Psoas muscle (tissue), 8 donors: ENCODE results near the gene CHST3. TPM values are rescaled to one million over a fixed set of nuclear protein-coding genes. Genes with fewer than 3 reads are reported as not detected.

Experiments used
- ATAC-seq, 4 donors: fragments of 200-7000 bp; cut with Tn5 transposase; one replicate each; pipeline ENCODE4 v1.9.1; 2020; ENCODE audit warnings: moderate library complexity in 3 of 4, mild to moderate bottlenecking in 2 of 4
- DNase-seq, 2 donors: peaks; one replicate each; pipeline ENCODE4 v3.0.0-alpha.2; 2020
- H3K27ac ChIP-seq: fragments of 200-600 bp; one replicate; pipeline ENCODE4 v1.8.0; 2022
- H3K27me3 ChIP-seq, 3 donors: fragments of 200-600 bp in 1 of 3; one replicate each; pipeline versions ENCODE4 v1.6.1 to v1.8.0; 2013 to 2022; ENCODE audit warnings: low read length in 2 of 3, mild to moderate bottlenecking in 2 of 3, moderate library complexity in 1 of 3; ENCODE audit not compliant: insufficient read depth in 3 of 3
- H3K36me3 ChIP-seq, 2 donors: fragments of 200-600 bp in 1 of 2; one replicate each; pipeline versions ENCODE4 v1.6.1 to v1.8.0; 2013 to 2022; ENCODE audit warnings: low read depth in 1 of 2, mild to moderate bottlenecking in 1 of 2, moderate library complexity in 1 of 2; ENCODE audit not compliant: insufficient read depth in 1 of 2
- H3K4me1 ChIP-seq: fragments of 200-600 bp; one replicate; pipeline ENCODE4 v1.8.0; 2022
- H3K4me3 ChIP-seq: fragments of 200-600 bp; one replicate; pipeline ENCODE4 v1.8.0; 2022; ENCODE audit warnings: mild to moderate bottlenecking
- H3K9me3 ChIP-seq: fragments of 200-600 bp; one replicate; pipeline ENCODE4 v1.8.0; 2022
- WGBS, 3 donors: extraction: QIAGEN DNeasy Blood & Tissue Kit; methylation state at CpG; one replicate each; pipeline versions ENCODE4 v1.1.6 to v1.1.7; 2013; 5-methylcytosine and 5-hydroxymethylcytosine counted together
- intact Hi-C, 2 donors: fragments of 100-400 bp; cut with DNase I; formaldehyde crosslinking; loops; one replicate each; pipeline versions ENCODE4 v1.11.0 to v1.14.2; 2022
- polyA plus RNA-seq, 3 donors: library from polyadenylated mRNA; stranded (reverse); fragments of 200-250 nt; gene quantifications; one replicate each; pipeline ENCODE4 v1.2.3, GENCODE V29; 2013
- total RNA-seq, 4 donors: library from RNA; stranded (reverse); fragmentation: NEBNext Ultra II Directional in 2 of 4; extraction: Animal tissue kit (Norgen Biotek cat#: 25700) in 2 of 4; gene quantifications; one replicate each; pipeline versions ENCODE4 v1.2.1 to v1.2.4, GENCODE V29; 2021 to 2023
- TF ChIP-seq, protein P1 (sequence below): fragments of 200-600 bp; IDR thresholded peaks from one replicate; pipeline ENCODE4 v1.8.0; 2022; ENCODE audit warnings: antibody characterized with exemption
- donor health status: healthy with polysubstance abuse.
- donor health status: DM: no; HTN: no; CAD: no; lungs with moderate emphysema.
- donor health status: Bipolar disorder and iron deficiency.
- donor health status: healthy.
- donor health status: DM: yes; HTN: yes; CAD: no.
- donor health status: DM: no; HTN: no; CAD: no.
- donor health status: DM: no; HTN: no; CAD: no.
- donor health status: DM: yes; HTN: yes; CAD: no.

CHST3 gene
- total and polyA plus RNA-seq, 7 donors = 3.3 to 44.0 (median 12.1) TPM

DNA sequence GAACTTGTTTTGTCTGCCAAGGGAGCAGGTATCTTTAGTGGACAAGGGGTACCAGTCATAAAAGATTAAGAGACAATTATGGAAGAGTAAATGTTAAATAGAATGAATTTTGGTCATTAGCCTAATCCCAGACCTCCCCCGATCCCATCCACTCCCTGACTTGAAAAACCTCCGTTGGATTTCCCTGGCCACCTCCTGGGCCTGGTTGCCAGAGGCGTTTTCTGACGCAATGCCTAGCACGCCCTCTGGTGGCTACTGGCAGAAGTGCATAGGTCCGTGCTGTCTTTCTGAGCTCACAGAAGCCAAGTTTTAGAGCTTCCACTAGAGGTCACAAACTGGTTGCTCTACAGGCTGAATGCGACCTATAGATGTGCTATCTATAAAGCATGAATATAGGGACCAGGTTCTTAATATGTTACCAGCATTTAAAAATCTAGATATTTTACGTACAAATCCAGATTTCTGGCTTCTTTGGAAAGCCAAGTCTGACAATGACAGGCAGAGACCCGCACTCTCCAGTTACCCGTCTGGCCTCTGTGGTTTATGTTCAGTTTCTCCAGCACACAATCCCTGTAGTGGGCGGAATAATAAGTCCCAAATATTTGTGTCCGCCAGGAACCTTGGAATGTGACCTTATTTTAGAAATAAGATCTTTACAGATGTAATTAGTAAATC lies 84.4 kb downstream of the CHST3 start:
- Histone ChIP-seq H3K4me1 (no peaks in the 10 kb centered on the region), H3K4me3 (no peak overlapping the region), H3K36me3 (no peaks in the 10 kb centered on the region), H3K27me3 (no peaks in the 10 kb centered on the region), H3K27ac (no peak overlapping the region), H3K9me3 (no peaks in the 10 kb centered on the region)
- TF ChIP-seq, protein P1, sequence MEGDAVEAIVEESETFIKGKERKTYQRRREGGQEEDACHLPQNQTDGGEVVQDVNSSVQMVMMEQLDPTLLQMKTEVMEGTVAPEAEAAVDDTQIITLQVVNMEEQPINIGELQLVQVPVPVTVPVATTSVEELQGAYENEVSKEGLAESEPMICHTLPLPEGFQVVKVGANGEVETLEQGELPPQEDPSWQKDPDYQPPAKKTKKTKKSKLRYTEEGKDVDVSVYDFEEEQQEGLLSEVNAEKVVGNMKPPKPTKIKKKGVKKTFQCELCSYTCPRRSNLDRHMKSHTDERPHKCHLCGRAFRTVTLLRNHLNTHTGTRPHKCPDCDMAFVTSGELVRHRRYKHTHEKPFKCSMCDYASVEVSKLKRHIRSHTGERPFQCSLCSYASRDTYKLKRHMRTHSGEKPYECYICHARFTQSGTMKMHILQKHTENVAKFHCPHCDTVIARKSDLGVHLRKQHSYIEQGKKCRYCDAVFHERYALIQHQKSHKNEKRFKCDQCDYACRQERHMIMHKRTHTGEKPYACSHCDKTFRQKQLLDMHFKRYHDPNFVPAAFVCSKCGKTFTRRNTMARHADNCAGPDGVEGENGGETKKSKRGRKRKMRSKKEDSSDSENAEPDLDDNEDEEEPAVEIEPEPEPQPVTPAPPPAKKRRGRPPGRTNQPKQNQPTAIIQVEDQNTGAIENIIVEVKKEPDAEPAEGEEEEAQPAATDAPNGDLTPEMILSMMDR = peak; percentile 100
- WGBS, 3 donors = 28 to 30% (median 30%) methylated on average over 12 of the region's 12 CpGs
- DNase-seq (peak; percentile 90 to 95), ATAC-seq (peak; percentile 90 to 95 (median 93))
- intact Hi-C loops = loop anchor here (1.0 to 5.0 kb wide), 5 partner anchors 76 to 288 kb away; no protein-coding TSS in a partner anchor

DNA sequence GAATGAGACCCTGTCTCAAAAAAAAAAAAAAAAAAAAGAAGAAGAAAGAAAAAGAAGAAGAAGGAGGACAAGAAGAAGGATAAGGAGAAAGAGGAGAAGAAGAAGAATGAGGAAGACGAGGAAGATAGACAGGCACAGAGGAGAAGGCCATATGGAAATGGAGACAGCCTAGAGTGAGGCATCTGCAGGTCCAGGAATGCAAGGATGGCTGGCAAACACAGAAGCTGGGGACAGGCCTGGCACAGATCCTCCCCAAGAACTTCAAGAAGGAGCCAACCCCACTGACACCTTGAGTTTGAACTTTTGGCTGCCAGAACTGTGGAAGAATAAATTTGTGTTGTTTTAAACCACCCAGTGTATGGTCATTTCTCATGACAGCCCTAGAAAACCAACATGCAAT lies 85.3 kb downstream of the CHST3 start:
- Histone ChIP-seq H3K4me3 (no peak overlapping the region), H3K9me3 (no peaks in the 10 kb centered on the region), H3K27ac (no peak overlapping the region), H3K36me3 (no peaks in the 10 kb centered on the region), H3K27me3 (no peaks in the 10 kb centered on the region), H3K4me1 (no peaks in the 10 kb centered on the region)
- ATAC-seq (no peak), DNase-seq (peak in 1 of 2 donors; percentile 4)
- WGBS, 3 donors = 75 to 84% (median 81%) methylated on average over 1 of the region's 1 CpG
- intact Hi-C loops = loop anchor here (2.0 to 5.0 kb wide), 4 partner anchors 77 to 287 kb away; no protein-coding TSS in a partner anchor
- TF ChIP-seq, protein P1 = no peak

DNA sequence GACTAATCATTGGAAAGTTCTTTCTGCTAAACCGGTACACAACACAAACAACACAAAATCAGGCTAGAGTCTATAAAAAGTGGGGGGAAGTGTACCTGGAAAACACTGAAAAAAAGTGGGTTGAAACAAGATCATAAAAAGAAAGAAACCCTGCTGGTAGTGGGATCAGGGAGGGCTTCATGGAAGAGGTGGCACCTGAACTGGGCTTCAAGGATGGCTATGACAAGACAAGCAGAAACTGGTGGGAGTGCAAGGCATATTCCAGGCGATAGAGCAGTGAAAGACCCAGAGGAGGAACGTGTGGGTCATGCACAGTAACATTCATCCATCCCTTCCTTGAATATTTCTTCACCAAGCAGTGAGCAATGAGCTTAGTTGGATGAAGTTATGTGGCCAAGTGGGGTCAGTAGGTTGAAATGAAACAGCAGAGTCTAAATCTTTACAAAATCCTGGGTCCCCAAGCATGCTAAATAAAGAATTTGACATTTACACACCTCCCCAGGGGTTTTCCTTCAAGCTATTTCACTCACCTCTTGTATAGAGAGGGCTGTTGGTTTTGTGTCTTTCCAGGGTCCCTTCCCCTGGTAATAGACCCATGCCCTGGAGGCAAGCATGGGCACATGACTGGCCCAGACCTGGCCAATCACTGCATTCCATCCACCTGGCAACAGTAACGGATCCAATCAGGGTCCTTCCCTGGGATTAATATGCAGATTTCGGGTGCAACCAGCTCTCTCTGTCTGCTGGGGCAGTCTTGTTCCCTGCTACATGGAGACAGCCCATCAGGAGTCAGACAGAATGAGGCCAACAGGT lies 86.0 kb downstream of the CHST3 start:
- Histone ChIP-seq H3K4me1 (no peaks in the 10 kb centered on the region), H3K9me3 (no peaks in the 10 kb centered on the region), H3K36me3 (no peaks in the 10 kb centered on the region), H3K27ac (no peak overlapping the region), H3K27me3 (no peaks in the 10 kb centered on the region), H3K4me3 (no peak overlapping the region)
- TF ChIP-seq, protein P1 = no peak
- no peak for ATAC-seq
- DNase-seq = peak in 1 of 2 donors; percentile 17
- intact Hi-C loops = loop anchor here (2.0 to 5.0 kb wide), 4 partner anchors 78 to 287 kb away; no protein-coding TSS in a partner anchor
- WGBS, 3 donors = 90 to 93% (median 91%) methylated on average over 5 of the region's 5 CpGs

DNA sequence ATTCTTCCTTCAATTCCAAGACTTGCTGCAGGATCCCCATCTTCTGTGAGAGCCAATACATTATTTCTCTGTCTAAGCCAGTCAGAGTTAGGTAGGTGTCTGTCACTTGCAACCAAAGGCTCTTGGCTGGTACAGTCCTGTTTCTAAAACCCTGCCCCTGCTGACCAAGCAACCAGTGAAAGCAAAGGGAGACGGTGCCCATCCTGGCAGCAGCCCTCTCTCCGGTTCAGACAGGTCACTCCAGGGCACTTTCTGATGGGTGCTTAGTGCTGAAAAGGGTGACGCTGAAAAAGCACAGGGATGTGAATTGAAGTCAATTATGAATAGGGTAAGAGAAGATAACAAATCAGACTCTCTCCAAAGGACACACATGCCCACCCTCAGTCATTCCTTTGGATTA lies 86.7 kb downstream of the CHST3 start:
- 21 to 51% (median 28%) methylated on average over 3 of the region's 3 CpGs for WGBS, 3 donors
- DNase-seq (peak in 1 of 2 donors; percentile 28), ATAC-seq (no peak)
- H3K9me3 ChIP-seq = no peaks in the 10 kb centered on the region
- intact Hi-C loops = no loop called here
- TF ChIP-seq, protein P1 = no peak
- no peaks in the 10 kb centered on the region for H3K36me3 ChIP-seq
- H3K4me1 ChIP-seq = no peaks in the 10 kb centered on the region
- no peak overlapping the region for H3K27ac ChIP-seq
- H3K4me3 ChIP-seq = no peak overlapping the region
- no peaks in the 10 kb centered on the region for H3K27me3 ChIP-seq
